ENCODE data around the gene ZNF619. TPM values are rescaled to one million over a fixed set of nuclear protein-coding genes. Genes with fewer than 3 reads are reported as not detected.

Gene ZNF619
- total and polyA plus RNA-seq, 9 of the 15 experiments (the other 6 are each of a cell fraction or from before 2014, with no cell fraction given) = 1.3 to 9.1 (median 6.3) TPM

- 0 out of 2 replicates have a peak, but pooled peaks have one; percentile 50 for TF ChIP-seq MIER1 (IDR thresholded peaks at IDR 0.05; ENCODE audit: low read depth)
- TF ChIP-seq ZNF311 (CRISPR knock-in tag; IDR thresholded peaks at IDR 0.05) = no peak
- TF ChIP-seq SMARCA5 (IDR thresholded peaks at IDR 0.05) = 0 out of 2 replicates have a peak, but pooled peaks have one; percentile 46
Observed at GRCh38 chr3:40456279-40456939, 20.5 kb upstream of the ZNF619 start (continued).

GRCh38 chr3:40456940-40457823 is 19.7 kb upstream of the ZNF619 start, which contains the start of gene RPL14:
RPL14 (plus strand) TSS chr3:40457339; CDS start chr3:40457472, 133 bp downstream.
- no TSS peak for BruUV-seq (replicated peaks)
- no peaks in the 10 kb centered on the region for H3K9me1 ChIP-seq (ENCODE audit: control insufficient read depth, insufficient read depth, low read length)
- H3K4me1 ChIP-seq (replicated peaks in 1 of 2; ENCODE audit: control insufficient read depth in 2 of 2, insufficient read depth in 2 of 2, low read length in 2 of 2) = peaks cover 17 to 26% of the 10 kb centered on the region in 2 experiments
- intact Hi-C loops (cut with micrococcal nuclease) = loop anchor here (2.0 to 10.0 kb wide), 2 partner anchors 20 to 1072 kb away; partner anchors contain the start of genes SLC25A38 and ZNF619
- CTCF ChIA-PET (ENCODE audit: low intra/inter-chr PET ratio) = no interaction called here
- in situ Hi-C loops (cut with MboI) = loop anchor here (25.0 kb wide), 1 partner anchor 1045 kb away; the partner anchor contains the start of gene RPSA
- POLR2A ChIA-PET = interaction anchor here (0.5 to 2.1 kb wide), 26 partner anchors 8 to 265 kb away, joined by 3 to 19 read pairs (median 4); partner anchors contain the start of genes EIF1B, ZNF619 and ZNF621
- DNase-seq (ENCODE audit: extremely low read depth in 1 of 4, low spot score in 3 of 4) = peak; percentile 93 to 99 (median 96)
- H3K36me3 ChIP-seq (ENCODE audit: control insufficient read depth, insufficient read depth, low read length) = peaks cover 46% of the 10 kb centered on the region
- peak; percentile 96 for FAIRE-seq
- peak within 1 kb of the TSS; percentile 93 for H3K27ac ChIP-seq (ENCODE audit: extremely low read depth, low read depth, low read length)
- H3K79me2 ChIP-seq (ENCODE audit: control insufficient read depth, insufficient read depth, low read length) = peaks cover 55% of the 10 kb centered on the region
- H3K4me3 ChIP-seq = peak within 1 kb of the TSS; percentile 73
- WGBS (ENCODE audit: insufficient coverage, low coverage, missing lambda C conversion rate) = under 1% methylated on average over 74 of the region's 79 CpGs
- peak within 1 kb of the TSS; percentile 91 to 100 for H3K9ac ChIP-seq (ENCODE audit: insufficient read depth in 1 of 2, low read depth in 2 of 2, low read length in 2 of 2)
- H3K27me3 ChIP-seq (ENCODE audit: control insufficient read depth in 2 of 2, insufficient read depth in 2 of 2, low read length in 2 of 2) = no peaks in the 10 kb centered on the region
- H4K20me1 ChIP-seq (replicated peaks; ENCODE audit: control insufficient read depth, insufficient read depth, low read length) = no peaks in the 10 kb centered on the region; the same call in 1 of the 2 replicates
- no peaks in the 10 kb centered on the region for H3K9me3 ChIP-seq (replicated peaks; ENCODE audit: control insufficient read depth, insufficient read depth, low read depth, low read length)
- peak within 1 kb of the TSS; percentile 94 for H3K4me2 ChIP-seq (ENCODE audit: insufficient read depth, low read length)
- ATAC-seq = peak; percentile 85
- H2AFZ ChIP-seq (ENCODE audit: low read depth, low read length) = peak within 1 kb of the TSS; percentile 81
- TF ChIP-seq XRCC5 (IDR thresholded peaks at IDR 0.05; ENCODE audit: low read depth, low read length) = no peak; the same call in 1 of the 2 replicates
- TF ChIP-seq ZNF384 (IDR thresholded peaks at IDR 0.05; ENCODE audit: low read depth, low read length) = no peak
- no peak for TF ChIP-seq VEZF1 (CRISPR knock-in tag; IDR thresholded peaks at IDR 0.05)
- no peak for TF ChIP-seq ZNF184 (CRISPR knock-in tag; IDR thresholded peaks at IDR 0.05)
- 0 out of 2 replicates have a peak, but pooled peaks have one; percentile 45 for TF ChIP-seq HDAC8 (tag; IDR thresholded peaks at IDR 0.05)
- TF ChIP-seq ZNF12 (CRISPR knock-in tag; IDR thresholded peaks at IDR 0.05) = peak; percentile 91
- no peak for TF ChIP-seq ZBTB5 (IDR thresholded peaks at IDR 0.05)
- no peak for TF ChIP-seq ATF1 (CRISPR knock-in tag; IDR thresholded peaks at IDR 0.05)
- TF ChIP-seq ATF1 (tag; IDR thresholded peaks at IDR 0.05) = peak; percentile 94
- peak; percentile 36 for TF ChIP-seq MXI1 (IDR thresholded peaks at IDR 0.05; ENCODE audit: low read depth, low read length)
- TF ChIP-seq IFI16 (CRISPR knock-in tag; IDR thresholded peaks at IDR 0.05) = no peak
- TF ChIP-seq RB1 (IDR thresholded peaks at IDR 0.05; ENCODE audit: low read depth) = peak; percentile 95
- peak; percentile 93 for TF ChIP-seq TAF7 (tag; IDR thresholded peaks at IDR 0.05)
- no peak for TF ChIP-seq HNRNPUL1 (IDR thresholded peaks at IDR 0.05; ENCODE audit: low read length)
- TF ChIP-seq TARDBP (IDR thresholded peaks at IDR 0.05) = no peak

Data from K562 (cell line).